CD4-positive, alpha-beta T cell treated with Interferon gamma for 1 hour (primary cell): ENCODE data around the gene DBP.

Experiments used
- DNase-seq: peaks from one replicate; pipeline ENCODE4 v3.0.0-alpha.2; 2020

The DBP gene

DNA sequence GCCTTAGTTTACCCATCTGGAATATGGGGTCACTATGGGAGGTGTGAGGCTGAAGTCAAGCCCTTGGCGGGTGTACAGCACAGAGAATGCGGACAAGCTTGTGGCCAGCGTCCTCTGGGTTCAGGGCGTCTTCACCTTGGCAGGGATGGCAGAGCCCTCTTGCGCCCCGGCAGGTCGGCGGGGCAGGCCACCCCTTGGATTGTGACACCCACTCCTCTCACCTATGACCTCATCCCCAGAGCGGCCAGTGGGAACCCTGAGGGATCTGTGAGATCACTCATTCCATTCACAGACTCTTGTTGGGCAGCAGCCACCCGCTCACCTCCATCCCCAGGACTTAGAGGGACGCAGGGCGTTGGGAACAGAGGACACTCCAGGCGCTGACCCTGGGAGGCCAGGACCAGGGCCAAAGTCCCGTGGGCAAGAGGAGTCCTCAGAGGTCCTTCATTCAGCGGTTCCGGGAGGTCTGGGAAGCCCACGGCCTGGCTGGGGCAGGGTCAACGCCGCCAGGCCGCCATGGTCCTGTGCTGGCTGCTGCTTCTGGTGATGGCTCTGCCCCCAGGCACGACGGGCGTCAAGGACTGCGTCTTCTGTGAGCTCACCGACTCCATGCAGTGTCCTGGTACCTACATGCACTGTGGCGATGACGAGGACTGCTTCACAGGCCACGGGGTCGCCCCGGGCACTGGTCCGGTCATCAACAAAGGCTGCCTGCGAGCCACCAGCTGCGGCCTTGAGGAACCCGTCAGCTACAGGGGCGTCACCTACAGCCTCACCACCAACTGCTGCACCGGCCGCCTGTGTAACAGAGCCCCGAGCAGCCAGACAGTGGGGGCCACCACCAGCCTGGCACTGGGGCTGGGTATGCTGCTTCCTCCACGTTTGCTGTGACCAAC, 30.5 kb downstream of the DBP start, which contains the start of gene SPACA4:
SPACA4 (plus strand) TSS at position 280 of the 896 bp plus-strand sequence; CDS start at position 517, 237 bp downstream.
- no peak for DNase-seq

- DNase-seq, result no peak
Observed at GRCh38 chr19:48603850-48604249, 33.3 kb downstream of the DBP start.

DNA sequence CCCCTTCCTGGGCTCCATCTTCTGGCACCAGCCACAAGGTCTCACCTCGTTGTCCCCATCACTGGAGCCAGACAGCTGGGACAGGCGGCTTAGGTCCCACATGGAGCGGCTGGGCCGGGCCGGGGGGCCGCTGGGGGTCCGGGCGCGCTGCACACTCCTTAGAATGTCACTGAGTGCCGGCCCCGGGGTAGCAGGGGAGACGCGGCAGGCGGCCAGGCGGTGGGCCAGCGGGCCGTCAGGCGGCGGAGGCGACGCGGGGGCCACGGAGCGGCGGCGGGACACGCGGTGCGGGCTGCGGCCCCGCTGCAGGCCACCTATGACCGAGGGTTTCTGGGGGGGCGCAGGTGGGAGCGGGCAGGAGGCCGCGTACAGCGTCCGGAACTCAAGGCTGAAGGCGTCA, 33.7 kb downstream of the DBP start:
- DNase-seq, result no peak

- no peak for DNase-seq
Observed at GRCh38 chr19:48603001-48603400, 34.2 kb downstream of the DBP start.

DNA sequence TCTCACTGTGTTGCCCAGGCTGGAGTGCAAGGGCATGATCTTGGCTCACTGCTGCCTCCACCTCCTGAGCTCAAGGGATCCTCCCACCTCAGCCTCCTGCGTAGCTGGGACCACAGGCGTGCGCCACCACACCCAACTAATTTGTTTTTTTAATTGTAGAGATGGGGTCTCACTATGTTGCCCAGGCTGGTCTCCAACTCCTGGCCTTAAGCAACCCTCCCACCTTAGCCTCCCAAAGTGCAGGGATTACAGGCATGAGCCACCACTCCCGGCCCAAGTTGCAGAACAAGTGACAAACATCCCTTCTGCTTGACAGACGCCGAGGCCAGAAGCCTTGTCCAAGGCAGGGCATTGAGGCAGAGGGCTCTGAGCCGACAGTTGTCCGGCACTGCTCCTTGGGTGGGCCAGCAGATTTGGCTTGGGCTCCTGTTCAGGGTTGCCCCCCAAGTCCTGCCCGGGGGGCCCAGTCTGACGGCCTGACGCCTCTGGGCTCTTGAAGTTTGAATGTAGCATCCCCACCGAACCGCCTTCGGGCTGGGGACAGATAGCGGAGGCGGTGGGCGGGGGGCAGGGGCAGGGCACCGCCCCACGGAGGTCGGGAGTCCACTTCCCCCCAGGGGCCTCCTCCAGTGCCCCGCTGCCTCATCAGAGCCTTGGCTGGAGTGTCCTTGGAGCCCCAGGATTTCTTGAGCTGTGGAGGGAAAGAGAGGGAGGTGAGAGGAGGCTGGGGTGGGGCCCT, 36.3 kb downstream of the DBP start:
- DNase-seq, result no peak

- no peak for DNase-seq
Observed at GRCh38 chr19:48598996-48599700, 38.0 kb downstream of the DBP start.

DNA sequence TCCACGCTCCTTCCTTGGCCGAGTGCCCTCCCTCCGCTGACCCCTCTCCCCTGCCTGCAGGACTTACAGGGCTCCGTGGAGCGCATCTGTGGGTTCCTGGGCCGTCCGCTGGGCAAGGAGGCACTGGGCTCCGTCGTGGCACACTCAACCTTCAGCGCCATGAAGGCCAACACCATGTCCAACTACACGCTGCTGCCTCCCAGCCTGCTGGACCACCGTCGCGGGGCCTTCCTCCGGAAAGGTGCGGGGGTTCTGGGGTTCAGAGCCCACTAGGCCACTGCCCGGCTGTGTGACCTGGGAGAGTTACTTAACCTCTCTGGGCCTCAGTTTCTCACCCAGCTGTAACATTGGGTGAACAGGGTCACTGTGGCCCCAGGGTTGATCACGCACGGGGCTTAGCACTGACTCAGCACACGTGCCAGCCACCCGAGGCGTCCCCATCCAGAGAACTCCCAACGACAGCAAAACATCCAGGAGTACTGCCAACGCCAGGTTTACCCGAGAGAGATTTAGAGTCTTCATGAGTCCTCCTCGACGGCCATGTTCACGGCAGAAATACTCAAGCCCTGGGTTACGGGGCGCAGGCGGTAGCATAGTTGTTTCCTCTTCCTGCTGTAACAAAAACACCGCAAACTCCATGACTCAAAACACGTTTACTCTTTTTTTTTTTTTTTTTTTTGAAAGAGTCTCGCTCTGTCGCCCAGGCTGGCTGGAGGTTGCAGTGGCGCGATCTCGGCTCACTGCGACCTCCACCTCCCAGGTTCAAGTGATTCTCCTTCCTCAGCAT, 40.3 kb downstream of the DBP start:
- DNase-seq, result peak; percentile 36

- no peak for DNase-seq
Observed at GRCh38 chr19:48596237-48596636, 40.9 kb downstream of the DBP start.

GRCh38 chr19:48595833-48596232, 41.3 kb downstream of the DBP start:
- DNase-seq, result no peak

DNA sequence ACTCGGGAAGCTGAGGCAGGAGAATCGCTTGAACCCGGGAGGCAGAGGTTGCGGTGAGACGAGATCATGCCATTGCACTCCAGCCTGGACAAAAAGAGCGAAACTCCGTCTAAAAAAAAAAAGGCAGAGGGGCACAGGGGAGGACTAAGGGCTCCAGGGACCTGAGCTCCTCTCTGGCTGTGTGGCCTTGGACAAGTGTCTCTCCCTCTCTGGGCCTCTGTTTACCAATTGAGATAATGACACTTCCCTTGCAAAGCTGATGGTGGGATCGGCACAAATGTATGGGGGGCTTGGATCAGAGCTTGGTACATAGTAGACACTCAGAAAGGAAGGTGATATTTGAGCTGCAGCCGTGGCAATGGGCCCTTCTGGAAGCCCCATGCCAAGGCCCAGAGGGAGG, 42.0 kb downstream of the DBP start:
- DNase-seq, result no peak

DNA sequence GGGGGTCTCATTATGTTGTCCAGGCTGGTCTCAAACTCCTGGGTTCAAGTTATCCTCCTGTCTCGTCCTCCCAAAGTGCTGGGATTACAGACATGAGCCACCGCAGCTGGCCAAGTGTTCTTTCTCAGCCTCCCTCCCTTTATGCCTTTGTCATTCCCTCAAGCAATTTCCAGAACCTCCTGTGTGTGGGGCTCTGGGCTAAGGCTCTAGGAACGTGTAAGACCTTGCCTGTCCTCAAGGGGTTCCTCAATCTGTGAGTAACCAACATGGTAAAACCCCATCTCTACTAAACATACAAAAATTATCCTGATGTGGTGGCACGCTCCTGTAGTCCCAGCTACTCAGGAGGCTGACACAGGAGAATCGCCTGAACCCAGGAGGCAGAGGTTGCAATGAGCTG, 46.2 kb downstream of the DBP start:
- no peak for DNase-seq

- peak; percentile 80 for DNase-seq
Observed at GRCh38 chr19:48588670-48589401, 48.3 kb downstream of the DBP start.

GRCh38 chr19:48587387-48587786, 49.8 kb downstream of the DBP start:
- no peak for DNase-seq

DNA sequence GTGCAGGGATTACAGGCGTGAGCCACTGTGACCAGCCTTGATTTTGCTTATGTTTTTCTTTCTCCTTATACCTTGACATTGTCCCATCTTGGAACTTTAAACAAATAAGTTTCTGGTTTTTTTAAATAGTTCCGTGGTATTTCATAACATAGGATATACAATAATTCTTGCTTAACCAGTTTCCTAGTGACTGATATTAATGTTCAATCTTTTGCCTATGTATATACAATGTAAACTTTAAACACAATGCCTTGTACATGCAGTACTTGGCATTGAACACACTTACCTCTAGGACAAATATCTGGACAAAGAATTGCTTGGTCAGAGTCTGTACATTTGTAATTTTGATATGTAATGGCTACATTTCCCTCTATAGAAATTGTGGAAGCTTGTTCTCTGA, 55.0 kb downstream of the DBP start:
- DNase-seq, result no peak
